GM18951 (cell line): Measurements from ENCODE around the gene CD1D.
"Not testable (repeated sequence)": the region's sequence is repeated elsewhere in the genome, so short reads cannot be mapped to it uniquely, and the experiment has no call there.

ENCODE experiments used
- POLR2A ChIP-seq: IDR thresholded peaks from 4 replicates; pipeline ENCODE4 v1.6.1; 2011; ENCODE audit warnings: mild to moderate bottlenecking; ENCODE audit not compliant: insufficient read length, insufficient read depth; ENCODE audit errors: extremely low read depth
- in situ Hi-C: fragments of 300-500 bp; cut with MboI; formaldehyde crosslinking; loops from one replicate; pipeline ENCODE4 v1.12.0; 2022; ENCODE audit warnings: low sequenced_read_pairs, mixed read lengths, inconsistent platforms; ENCODE audit not compliant: unreplicated experiment

Gene CD1D

GRCh38 chr1:158155673-158156072, 25.0 kb upstream of the CD1D start:
- TF ChIP-seq POLR2A: no peak
- in situ Hi-C loops: no loop called here

- TF ChIP-seq POLR2A: no peak
- in situ Hi-C loops: no loop called here
These were observed 21.1 kb upstream of the CD1D start for GRCh38 chr1:158159597-158159996.

DNA sequence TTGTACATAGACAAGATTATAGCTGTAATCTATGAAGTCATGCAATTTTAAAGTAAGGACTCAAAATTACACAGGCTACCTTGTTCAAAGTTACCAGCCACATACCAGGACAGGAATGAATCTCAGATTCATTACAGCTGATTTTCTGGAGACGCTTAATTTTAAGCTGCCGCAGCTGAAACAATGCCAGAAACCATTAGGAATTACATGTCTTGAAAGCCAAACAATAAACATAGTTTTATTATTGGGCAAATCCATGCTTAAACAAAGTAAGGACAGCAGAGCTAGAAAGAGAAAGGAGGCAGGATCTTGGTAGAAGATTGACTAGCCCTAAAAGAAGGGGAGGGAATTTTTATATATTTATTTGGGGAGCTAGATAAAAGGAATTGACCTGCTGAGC, 19.2 kb upstream of the CD1D start:
- no peak for TF ChIP-seq POLR2A
- in situ Hi-C loops: no loop called here

- in situ Hi-C loops: no loop called here
- no peak for TF ChIP-seq POLR2A
These were observed 17.4 kb upstream of the CD1D start for GRCh38 chr1:158163000-158163947.

DNA sequence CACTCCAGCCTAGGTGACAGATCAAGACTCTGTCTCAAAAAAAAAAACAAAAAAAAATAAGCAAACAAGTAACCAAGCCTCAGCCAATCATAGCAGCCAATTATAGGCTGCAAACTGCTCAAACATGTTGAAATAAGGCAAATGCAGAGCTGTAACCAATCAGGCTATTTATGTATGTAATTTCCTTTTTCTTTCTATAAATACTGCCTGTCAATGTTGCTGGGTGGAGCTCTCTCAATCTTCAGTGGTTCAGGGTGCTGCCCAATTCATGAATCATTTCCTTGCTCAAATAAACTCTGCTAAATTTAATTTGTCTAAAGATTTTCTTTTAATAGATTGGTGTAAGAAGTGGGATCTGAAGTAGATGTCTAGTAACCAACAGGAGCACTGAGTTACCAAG, 11.6 kb upstream of the CD1D start:
- in situ Hi-C loops: no loop called here
- TF ChIP-seq POLR2A: no peak

DNA sequence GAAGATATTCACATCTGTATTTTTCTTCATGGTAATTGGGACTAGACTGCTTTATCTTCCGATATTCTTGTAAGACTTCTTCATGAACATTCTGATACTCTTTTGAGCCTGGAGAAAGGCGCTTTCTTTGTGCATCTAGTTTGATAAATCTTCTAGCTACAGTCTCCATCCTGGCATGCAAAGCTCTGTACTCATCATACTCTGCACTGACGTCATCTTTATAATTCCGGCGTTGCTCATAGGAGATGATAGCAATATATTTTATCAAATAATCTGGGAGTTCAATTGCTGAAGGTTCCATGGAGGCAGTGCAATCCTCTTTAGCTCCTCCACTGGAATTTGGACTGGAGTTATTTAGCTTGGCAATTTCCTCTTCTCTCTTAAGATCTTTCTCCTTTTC, 4.8 kb upstream of the CD1D start:
- in situ Hi-C loops: not testable (repeated sequence)

- in situ Hi-C loops: no loop called here
- TF ChIP-seq POLR2A: no peak
These were observed 4.3 kb upstream of the CD1D start for GRCh38 chr1:158176399-158176798.

DNA sequence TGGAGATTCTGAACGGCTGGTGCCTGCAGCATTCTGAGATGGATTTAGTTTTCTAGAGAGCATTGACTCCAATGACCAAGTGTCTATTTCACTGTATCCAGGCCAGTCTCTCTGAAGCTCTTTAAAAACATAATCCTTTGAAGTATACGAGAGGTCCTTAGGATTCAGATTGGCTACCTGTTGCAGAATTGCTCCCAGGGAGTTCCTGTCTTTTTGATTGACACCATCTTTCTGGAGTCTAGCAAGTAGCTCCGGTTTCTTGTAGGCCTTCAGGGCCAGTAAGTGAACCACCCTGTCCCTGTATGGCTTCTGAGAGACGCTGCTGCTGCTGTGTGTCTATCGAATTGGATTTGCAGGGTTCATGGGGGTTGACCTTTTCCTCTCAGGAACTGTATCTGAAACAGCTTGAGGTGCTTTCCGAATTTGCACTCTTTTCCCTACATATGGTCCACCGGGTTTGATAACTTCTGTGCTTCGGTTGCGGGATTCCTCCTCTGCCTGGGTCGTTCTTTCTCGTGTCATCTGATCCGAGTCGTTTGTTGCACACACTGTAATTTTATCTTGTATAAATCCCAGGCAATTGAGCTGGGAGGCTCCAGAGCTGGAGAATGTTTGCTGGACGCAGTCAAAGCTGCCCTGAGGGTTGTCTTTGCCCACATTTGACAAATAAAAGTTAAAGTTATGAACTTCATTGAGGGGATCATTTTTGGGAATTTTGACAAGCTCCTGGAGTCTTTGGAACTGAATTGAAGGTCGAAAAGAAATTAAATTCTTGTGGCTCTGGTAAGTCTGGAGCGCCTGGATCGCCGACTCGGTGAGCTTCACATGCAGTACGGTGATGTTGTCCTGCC, 3.6 kb upstream of the CD1D start:
- in situ Hi-C loops: not testable (repeated sequence)

GRCh38 chr1:158177700-158178450, 2.8 kb upstream of the CD1D start:
- in situ Hi-C loops: no loop called here

GRCh38 chr1:158179301-158180041, 1.2 kb upstream of the CD1D start:
- in situ Hi-C loops: no loop called here

More at GRCh38 chr1:158177700-158178450, 2.8 kb upstream of the CD1D start:
- no peak for TF ChIP-seq POLR2A

GRCh38 chr1:158181577-158181922, 855 bp downstream of the CD1D start:
- no peak for TF ChIP-seq POLR2A
- in situ Hi-C loops: no loop called here

More at GRCh38 chr1:158179301-158180041, 1.2 kb upstream of the CD1D start:
- TF ChIP-seq POLR2A: no peak

- no peak for TF ChIP-seq POLR2A
- in situ Hi-C loops: no loop called here
These were observed 5.1 kb downstream of the CD1D start for GRCh38 chr1:158185770-158186169.

DNA sequence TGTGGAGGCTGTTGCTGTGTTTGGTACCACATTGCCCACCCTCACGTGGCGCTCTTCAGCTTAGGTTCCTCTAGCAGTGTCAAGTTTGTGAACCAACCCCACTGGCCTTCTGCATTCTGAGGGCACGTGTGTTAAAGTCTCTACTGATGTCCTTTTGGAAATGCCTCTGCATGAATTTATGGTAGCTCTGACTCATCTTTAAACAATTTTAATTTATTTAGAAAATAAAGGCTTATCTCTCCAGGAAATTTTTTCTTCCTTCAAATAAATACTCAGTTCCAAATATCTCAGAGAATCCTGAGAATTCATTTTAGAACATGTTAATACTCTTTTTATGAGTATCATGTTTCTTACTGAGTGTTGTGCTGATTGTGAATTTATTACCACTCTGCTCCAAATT, 5.5 kb downstream of the CD1D start:
- TF ChIP-seq POLR2A: no peak
- in situ Hi-C loops: no loop called here
